ENCODE data around the gene ATP5F1C.

DNA sequence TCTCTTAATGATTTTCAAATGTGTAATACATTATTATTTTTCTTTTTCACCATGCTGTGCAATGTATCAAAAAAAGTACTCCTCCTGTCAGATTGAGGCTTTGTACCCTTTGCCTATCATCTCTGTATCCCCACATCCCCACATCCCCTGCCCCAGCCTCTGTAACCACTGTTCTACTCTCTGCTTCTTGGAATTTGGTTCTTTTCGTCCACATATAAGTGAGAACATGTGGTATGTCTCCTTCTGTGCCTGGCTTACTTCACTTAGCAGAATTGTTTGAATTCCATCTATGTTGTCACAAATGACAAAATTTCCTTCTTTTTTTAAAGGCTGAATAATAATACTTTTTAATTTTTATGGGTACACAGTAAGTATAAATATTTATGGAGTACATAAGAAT, 44.1 kb downstream of the ATP5F1C start:
- TF ChIP-seq, protein P1, sequence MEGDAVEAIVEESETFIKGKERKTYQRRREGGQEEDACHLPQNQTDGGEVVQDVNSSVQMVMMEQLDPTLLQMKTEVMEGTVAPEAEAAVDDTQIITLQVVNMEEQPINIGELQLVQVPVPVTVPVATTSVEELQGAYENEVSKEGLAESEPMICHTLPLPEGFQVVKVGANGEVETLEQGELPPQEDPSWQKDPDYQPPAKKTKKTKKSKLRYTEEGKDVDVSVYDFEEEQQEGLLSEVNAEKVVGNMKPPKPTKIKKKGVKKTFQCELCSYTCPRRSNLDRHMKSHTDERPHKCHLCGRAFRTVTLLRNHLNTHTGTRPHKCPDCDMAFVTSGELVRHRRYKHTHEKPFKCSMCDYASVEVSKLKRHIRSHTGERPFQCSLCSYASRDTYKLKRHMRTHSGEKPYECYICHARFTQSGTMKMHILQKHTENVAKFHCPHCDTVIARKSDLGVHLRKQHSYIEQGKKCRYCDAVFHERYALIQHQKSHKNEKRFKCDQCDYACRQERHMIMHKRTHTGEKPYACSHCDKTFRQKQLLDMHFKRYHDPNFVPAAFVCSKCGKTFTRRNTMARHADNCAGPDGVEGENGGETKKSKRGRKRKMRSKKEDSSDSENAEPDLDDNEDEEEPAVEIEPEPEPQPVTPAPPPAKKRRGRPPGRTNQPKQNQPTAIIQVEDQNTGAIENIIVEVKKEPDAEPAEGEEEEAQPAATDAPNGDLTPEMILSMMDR (IDR thresholded peaks at IDR 0.05): no peak
- TF ChIP-seq TCF7L2 (IDR thresholded peaks at IDR 0.05; ENCODE audit: low read depth, low read length): no peak
- no peak for TF ChIP-seq POLR2AphosphoS5 (IDR thresholded peaks at IDR 0.05; ENCODE audit: low read depth, low read length)
